DMS 273 (cell line): ENCODE measurements around the gene PEPD.

Experiments
- DNase-seq: peaks from one replicate; lab custom pipeline; 2025; ENCODE audit not compliant: unreplicated experiment; lab: John Stamatoyannopoulos, UW

Gene PEPD

GRCh38 chr19:33370783-33371182, 150.8 kb downstream of the PEPD start:
- DNase-seq, result no peak

- no peak for DNase-seq
These were observed 153.3 kb downstream of the PEPD start for GRCh38 chr19:33368074-33368864.

- DNase-seq, result no peak
These were observed 154.7 kb downstream of the PEPD start for GRCh38 chr19:33366897-33367296.

- no peak for DNase-seq
These were observed 155.5 kb downstream of the PEPD start for GRCh38 chr19:33366127-33366526.

GRCh38 chr19:33365691-33366090, 155.9 kb downstream of the PEPD start:
- no peak for DNase-seq

GRCh38 chr19:33363476-33363875, 158.1 kb downstream of the PEPD start:
- DNase-seq, result no peak

- DNase-seq, result no peak
These were observed 158.9 kb downstream of the PEPD start for GRCh38 chr19:33362508-33363228.

GRCh38 chr19:33359581-33359980, 162.0 kb downstream of the PEPD start:
- DNase-seq, result no peak

GRCh38 chr19:33358408-33358807, 163.2 kb downstream of the PEPD start:
- DNase-seq, result no peak

GRCh38 chr19:33357556-33357955, 164.0 kb downstream of the PEPD start:
- DNase-seq, result no peak

GRCh38 chr19:33355535-33355934, 166.1 kb downstream of the PEPD start:
- no peak for DNase-seq

GRCh38 chr19:33350538-33351309, 170.9 kb downstream of the PEPD start:
- peak; percentile 26 for DNase-seq

- DNase-seq, result no peak
These were observed 172.0 kb downstream of the PEPD start for GRCh38 chr19:33349319-33350289.

GRCh38 chr19:33348301-33349010, 173.1 kb downstream of the PEPD start:
- DNase-seq, result no peak

- DNase-seq, result no peak
These were observed 174.3 kb downstream of the PEPD start for GRCh38 chr19:33347300-33347699.

GRCh38 chr19:33346665-33347064, 174.9 kb downstream of the PEPD start:
- no peak for DNase-seq

- DNase-seq, result no peak
These were observed 176.4 kb downstream of the PEPD start for GRCh38 chr19:33345163-33345562.

GRCh38 chr19:33344573-33344925, 177.0 kb downstream of the PEPD start:
- DNase-seq, result no peak

GRCh38 chr19:33343859-33344572, 177.6 kb downstream of the PEPD start:
- DNase-seq, result no peak
